ENCODE results near the gene LMCD1. TPM values are rescaled to one million over a fixed set of nuclear protein-coding genes. Genes with fewer than 3 reads are reported as not detected.

Gene LMCD1
- total RNA-seq, 1 experiment from 2014 or later = 23.9 TPM

DNA sequence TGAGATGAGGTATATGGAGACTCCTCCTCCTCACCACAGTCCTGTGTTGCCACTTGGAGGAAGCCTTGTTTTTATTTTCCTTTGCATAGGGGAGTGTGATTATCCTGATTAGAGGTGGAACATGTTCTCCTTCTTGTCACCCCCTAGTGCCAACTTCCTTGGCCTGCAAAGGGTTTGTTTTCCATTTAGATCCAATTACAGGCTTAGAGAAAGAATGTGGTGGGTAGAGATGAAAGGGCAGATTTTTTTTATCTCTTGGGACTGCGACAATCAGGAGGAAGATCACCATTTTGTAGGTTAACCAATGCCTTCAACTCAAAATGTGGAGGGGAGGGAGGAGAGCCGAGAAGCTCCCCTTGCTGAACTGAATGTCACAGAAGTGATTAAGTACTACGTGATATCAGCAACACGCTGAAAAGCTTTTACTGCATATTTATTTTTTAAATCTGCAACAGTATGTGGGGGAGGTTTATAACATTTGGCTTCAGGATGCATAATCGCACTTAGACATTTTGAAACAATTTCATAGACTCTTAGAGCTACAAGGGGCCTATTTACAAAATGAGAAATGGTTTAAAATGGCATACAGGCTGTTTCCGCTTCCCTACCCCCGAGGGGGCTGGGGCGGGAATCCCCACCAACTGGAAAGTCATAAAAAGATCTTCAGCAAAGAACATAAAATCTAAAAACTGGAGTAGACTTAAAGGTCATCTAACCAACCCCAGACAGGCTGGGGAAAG lies 2.4 kb downstream of the LMCD1 start:
- Histone ChIP-seq H3K9me3 (no peaks in the 10 kb centered on the region), H3K36me3 (ENCODE audit: control insufficient read depth, insufficient read depth, low read length) (no peaks in the 10 kb centered on the region), H3K4me3 (ENCODE audit: low read depth, low read length) (no peak overlapping the region), H3K4me1 (peaks cover 45% of the 10 kb centered on the region), H3K27me3 (replicated peaks; ENCODE audit: control insufficient read depth, insufficient read depth, low read length) (no peaks in the 10 kb centered on the region)
- H3K36me3 Mint-ChIP-seq (ENCODE audit: insufficient read depth, unreplicated experiment) = peaks cover 18% of the 10 kb centered on the region
- ChIA-PET POLR2A (no interaction called here), CTCF (no interaction called here)
- no TSS peak for BruUV-seq (replicated peaks)
- H3K4me1 Mint-ChIP-seq (ENCODE audit: low read depth, unreplicated experiment) = peaks cover 32% of the 10 kb centered on the region
- H3K27me3 Mint-ChIP-seq (ENCODE audit: insufficient read depth, unreplicated experiment) = no peaks in the 10 kb centered on the region
- H3K9me3 Mint-ChIP-seq (ENCODE audit: unreplicated experiment) = no peaks in the 10 kb centered on the region
- TF ChIP-seq, protein P1, sequence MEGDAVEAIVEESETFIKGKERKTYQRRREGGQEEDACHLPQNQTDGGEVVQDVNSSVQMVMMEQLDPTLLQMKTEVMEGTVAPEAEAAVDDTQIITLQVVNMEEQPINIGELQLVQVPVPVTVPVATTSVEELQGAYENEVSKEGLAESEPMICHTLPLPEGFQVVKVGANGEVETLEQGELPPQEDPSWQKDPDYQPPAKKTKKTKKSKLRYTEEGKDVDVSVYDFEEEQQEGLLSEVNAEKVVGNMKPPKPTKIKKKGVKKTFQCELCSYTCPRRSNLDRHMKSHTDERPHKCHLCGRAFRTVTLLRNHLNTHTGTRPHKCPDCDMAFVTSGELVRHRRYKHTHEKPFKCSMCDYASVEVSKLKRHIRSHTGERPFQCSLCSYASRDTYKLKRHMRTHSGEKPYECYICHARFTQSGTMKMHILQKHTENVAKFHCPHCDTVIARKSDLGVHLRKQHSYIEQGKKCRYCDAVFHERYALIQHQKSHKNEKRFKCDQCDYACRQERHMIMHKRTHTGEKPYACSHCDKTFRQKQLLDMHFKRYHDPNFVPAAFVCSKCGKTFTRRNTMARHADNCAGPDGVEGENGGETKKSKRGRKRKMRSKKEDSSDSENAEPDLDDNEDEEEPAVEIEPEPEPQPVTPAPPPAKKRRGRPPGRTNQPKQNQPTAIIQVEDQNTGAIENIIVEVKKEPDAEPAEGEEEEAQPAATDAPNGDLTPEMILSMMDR (IDR thresholded peaks at IDR 0.05; ENCODE audit: insufficient read depth in 1 of 2, low read depth in 1 of 2, low read length in 1 of 2, severe bottlenecking in 1 of 2, unreplicated experiment in 1 of 2) = no peak
- intact Hi-C loops (cut with micrococcal nuclease; ENCODE audit: unreplicated experiment) = no loop called here
- peak overlapping the region; percentile 65 for H3K4me3 Mint-ChIP-seq (ENCODE audit: unreplicated experiment)
- H3K27ac Mint-ChIP-seq (ENCODE audit: unreplicated experiment) = peak overlapping the region; percentile 42
- peak in 1 of 2 experiments; percentile 19 for DNase-seq

DNA sequence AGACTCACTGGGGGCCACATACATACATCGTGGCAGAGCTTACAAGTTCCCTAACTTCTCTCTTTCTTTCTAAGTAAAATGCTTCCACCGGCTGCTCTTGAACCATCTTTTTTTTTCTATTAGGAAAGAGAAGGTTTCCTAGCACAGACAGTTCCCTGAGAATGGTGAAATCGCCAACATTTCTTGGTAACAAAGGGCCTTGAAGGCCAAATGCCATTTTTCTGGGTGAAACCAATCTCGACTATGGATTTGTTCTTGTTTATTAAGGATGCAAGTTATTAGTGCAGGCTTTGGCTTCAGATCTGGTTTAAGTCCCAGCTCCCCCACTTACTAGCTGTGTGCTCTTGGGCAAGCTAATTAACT lies 3.0 kb downstream of the LMCD1 start:
- Mint-ChIP-seq H3K36me3 (ENCODE audit: insufficient read depth, unreplicated experiment) (peaks cover 18% of the 10 kb centered on the region), H3K4me1 (ENCODE audit: low read depth, unreplicated experiment) (peaks cover 32% of the 10 kb centered on the region), H3K27me3 (ENCODE audit: insufficient read depth, unreplicated experiment) (no peaks in the 10 kb centered on the region), H3K27ac (ENCODE audit: unreplicated experiment) (no peak overlapping the region), H3K4me3 (ENCODE audit: unreplicated experiment) (no peak overlapping the region), H3K9me3 (ENCODE audit: unreplicated experiment) (no peaks in the 10 kb centered on the region)
- TF ChIP-seq, protein P1 (IDR thresholded peaks at IDR 0.05; ENCODE audit: insufficient read depth in 1 of 2, low read depth in 1 of 2, low read length in 1 of 2, severe bottlenecking in 1 of 2, unreplicated experiment in 1 of 2) = no peak
- ChIA-PET CTCF (no interaction called here), POLR2A (no interaction called here)
- BruUV-seq (replicated peaks) = no TSS peak
- H3K27me3 ChIP-seq (replicated peaks; ENCODE audit: control insufficient read depth, insufficient read depth, low read length) = no peaks in the 10 kb centered on the region
- DNase-seq = no peak
- H3K4me3 ChIP-seq (ENCODE audit: low read depth, low read length) = no peak overlapping the region
- peaks cover 40% of the 10 kb centered on the region for H3K4me1 ChIP-seq
- H3K36me3 ChIP-seq (ENCODE audit: control insufficient read depth, insufficient read depth, low read length) = no peaks in the 10 kb centered on the region
- intact Hi-C loops (cut with micrococcal nuclease; ENCODE audit: unreplicated experiment) = no loop called here
- H3K9me3 ChIP-seq = no peaks in the 10 kb centered on the region

DNA sequence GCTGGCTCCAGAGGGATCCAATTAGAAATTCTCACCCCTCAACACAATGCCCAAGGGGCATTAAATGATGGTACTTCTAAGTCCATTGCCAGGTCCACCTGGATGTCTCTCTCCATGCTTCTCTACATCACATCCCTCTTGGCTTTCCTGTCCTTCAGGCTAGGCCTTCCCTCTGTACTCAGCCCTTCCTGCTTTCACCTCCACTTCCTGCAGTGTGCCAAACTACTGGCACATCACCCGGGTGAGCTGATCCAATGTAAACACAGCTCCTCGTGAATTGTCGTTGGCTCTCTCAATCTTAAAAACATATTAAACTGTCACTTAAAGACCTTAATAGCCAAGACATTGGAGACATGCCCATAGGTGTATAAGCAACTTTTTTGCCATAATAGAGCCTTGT lies 4.0 kb downstream of the LMCD1 start:
- Histone ChIP-seq H3K4me1 (peaks cover 31% of the 10 kb centered on the region), H3K27me3 (replicated peaks; ENCODE audit: control insufficient read depth, insufficient read depth, low read length) (no peaks in the 10 kb centered on the region), H3K9me3 (no peaks in the 10 kb centered on the region), H3K36me3 (ENCODE audit: control insufficient read depth, insufficient read depth, low read length) (no peaks in the 10 kb centered on the region), H3K4me3 (ENCODE audit: low read depth, low read length) (no peak overlapping the region)
- H3K4me3 Mint-ChIP-seq (ENCODE audit: unreplicated experiment) = no peak overlapping the region
- H3K9me3 Mint-ChIP-seq (ENCODE audit: unreplicated experiment) = no peaks in the 10 kb centered on the region
- TF ChIP-seq, protein P1 (IDR thresholded peaks at IDR 0.05; ENCODE audit: insufficient read depth in 1 of 2, low read depth in 1 of 2, low read length in 1 of 2, severe bottlenecking in 1 of 2, unreplicated experiment in 1 of 2) = no peak
- H3K27me3 Mint-ChIP-seq (ENCODE audit: insufficient read depth, unreplicated experiment) = no peaks in the 10 kb centered on the region
- intact Hi-C loops (cut with micrococcal nuclease; ENCODE audit: unreplicated experiment) = no loop called here
- no peak for DNase-seq
- H3K4me1 Mint-ChIP-seq (ENCODE audit: low read depth, unreplicated experiment) = peaks cover 32% of the 10 kb centered on the region
- H3K36me3 Mint-ChIP-seq (ENCODE audit: insufficient read depth, unreplicated experiment) = peaks cover 18% of the 10 kb centered on the region
- H3K27ac Mint-ChIP-seq (ENCODE audit: unreplicated experiment) = no peak overlapping the region
- BruUV-seq (replicated peaks) = no TSS peak
- ChIA-PET POLR2A (no interaction called here), CTCF (no interaction called here)
